SJCRH30 (cell line): Measurements from ENCODE around the gene PDIA4. TPM values are rescaled to one million over a fixed set of nuclear protein-coding genes. Genes with fewer than 3 reads are reported as not detected.
"Not testable (repeated sequence)": the region's sequence is repeated elsewhere in the genome, so short reads cannot be mapped to it uniquely, and the experiment has no call there.

Experiments
- DNase-seq, 2 experiments: peaks; one replicate each; pipeline ENCODE4 v3.0.0-alpha.2; 2015 to 2020
- H3K27ac ChIP-seq: fragments of 250-450 bp; sonication (Bioruptor Pico); 2 replicates; pipeline ENCODE4 v1.5.1; 2020; ENCODE audit warnings: mild to moderate bottlenecking, moderate library complexity
- H3K27me3 ChIP-seq: fragments of 250-450 bp; sonication (Bioruptor Pico); 2 replicates; pipeline ENCODE4 v1.5.1; 2020; ENCODE audit warnings: mild to moderate bottlenecking, moderate library complexity
- H3K36me3 ChIP-seq: fragments of 250-450 bp; sonication (Bioruptor Pico); 2 replicates; pipeline ENCODE4 v1.5.1; 2020; ENCODE audit warnings: mild to moderate bottlenecking, moderate library complexity
- H3K4me1 ChIP-seq: fragments of 250-450 bp; sonication (Bioruptor Pico); 2 replicates; pipeline ENCODE4 v1.5.1; 2020; ENCODE audit warnings: mild to moderate bottlenecking, moderate library complexity
- H3K4me3 ChIP-seq: fragments of 250-450 bp; sonication (Bioruptor Pico); 2 replicates; pipeline ENCODE4 v1.5.1; 2020; ENCODE audit warnings: mild to moderate bottlenecking, moderate library complexity
- H3K9me3 ChIP-seq: fragments of 250-450 bp; sonication (Bioruptor Pico); replicated peaks from 2 replicates; pipeline ENCODE4 v1.5.1; 2020; ENCODE audit warnings: mild to moderate bottlenecking, moderate library complexity
- total RNA-seq: library from RNA; depleted of rRNA; stranded (reverse); fragments of >200 nt; shearing (Covaris generic); gene quantifications from 2 replicates; pipeline ENCODE4 v1.2.3, GENCODE V29; 2014; rRNA removed

Gene PDIA4, protein sequence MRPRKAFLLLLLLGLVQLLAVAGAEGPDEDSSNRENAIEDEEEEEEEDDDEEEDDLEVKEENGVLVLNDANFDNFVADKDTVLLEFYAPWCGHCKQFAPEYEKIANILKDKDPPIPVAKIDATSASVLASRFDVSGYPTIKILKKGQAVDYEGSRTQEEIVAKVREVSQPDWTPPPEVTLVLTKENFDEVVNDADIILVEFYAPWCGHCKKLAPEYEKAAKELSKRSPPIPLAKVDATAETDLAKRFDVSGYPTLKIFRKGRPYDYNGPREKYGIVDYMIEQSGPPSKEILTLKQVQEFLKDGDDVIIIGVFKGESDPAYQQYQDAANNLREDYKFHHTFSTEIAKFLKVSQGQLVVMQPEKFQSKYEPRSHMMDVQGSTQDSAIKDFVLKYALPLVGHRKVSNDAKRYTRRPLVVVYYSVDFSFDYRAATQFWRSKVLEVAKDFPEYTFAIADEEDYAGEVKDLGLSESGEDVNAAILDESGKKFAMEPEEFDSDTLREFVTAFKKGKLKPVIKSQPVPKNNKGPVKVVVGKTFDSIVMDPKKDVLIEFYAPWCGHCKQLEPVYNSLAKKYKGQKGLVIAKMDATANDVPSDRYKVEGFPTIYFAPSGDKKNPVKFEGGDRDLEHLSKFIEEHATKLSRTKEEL
- 222 and 224 TPM in 2 replicates for total RNA-seq

DNA sequence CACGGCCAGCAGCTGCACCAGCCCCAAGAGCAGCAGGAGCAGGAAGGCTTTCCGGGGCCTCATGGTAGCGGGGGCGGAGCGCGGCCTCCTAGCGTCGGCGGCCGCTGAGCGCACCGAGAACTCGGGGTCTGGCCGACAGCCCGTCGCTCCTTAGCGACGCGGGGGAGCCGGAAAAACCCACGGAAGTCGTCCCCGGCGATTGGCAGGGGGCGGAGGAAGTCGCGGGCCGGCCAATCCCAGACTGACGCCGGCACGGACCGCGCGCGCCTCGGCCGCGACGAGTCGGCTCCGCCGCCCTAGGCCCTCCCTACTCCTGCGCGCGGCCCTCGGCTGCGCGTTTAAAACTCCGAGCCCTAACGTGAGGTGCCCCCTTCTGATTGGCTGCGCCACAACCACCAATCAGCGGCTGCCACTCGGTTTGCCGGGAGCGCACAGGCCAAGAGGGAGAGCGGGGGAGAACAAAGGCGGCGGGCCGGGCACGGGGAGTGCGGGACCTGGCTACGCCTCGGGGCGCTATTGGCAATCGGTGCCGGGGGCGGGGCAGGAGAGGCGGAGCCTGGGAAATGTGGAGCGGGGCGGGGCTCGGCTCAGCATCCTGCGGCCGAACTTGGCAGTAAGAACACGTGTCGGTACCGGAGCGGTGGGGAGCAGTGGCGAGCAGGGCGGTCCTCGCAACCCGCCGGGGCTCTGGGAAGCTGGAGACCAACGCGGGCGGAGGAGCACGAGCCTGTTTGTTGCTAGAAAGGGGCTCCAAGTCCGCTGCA, at the start of gene PDIA4:
Gene PDIA4 (minus strand): TSS at position 160 of the 764 bp plus-strand sequence. CDS start 97 bp downstream, at position 63.
- Histone ChIP-seq H3K36me3 (no peaks in the 10 kb centered on the region), H3K4me1 (no peaks in the 10 kb centered on the region), H3K4me3 (peak within 1 kb of the TSS; percentile 85), H3K27me3 (no peaks in the 10 kb centered on the region), H3K9me3 (no peaks in the 10 kb centered on the region), H3K27ac (peak within 1 kb of the TSS; percentile 63)
- DNase-seq = peak; percentile 99 to 100

DNA sequence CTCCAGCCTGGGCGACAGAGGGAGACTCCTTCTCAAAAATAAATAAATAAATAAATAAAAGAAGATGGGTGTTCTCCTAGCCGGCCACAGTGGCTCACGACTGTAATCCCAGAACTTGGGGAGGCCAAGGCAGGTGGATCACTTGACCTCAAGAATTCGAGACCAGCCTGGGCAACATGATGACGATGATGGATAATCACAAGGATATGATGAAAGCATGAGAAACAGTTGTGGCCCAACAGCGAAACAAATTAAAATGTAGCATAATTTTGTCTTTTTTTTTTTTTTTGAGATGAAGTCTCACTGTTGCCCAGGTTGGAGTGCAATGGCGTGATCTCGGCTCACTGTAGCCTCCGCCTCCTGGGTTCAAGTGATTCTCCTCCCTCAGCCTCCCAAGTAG, 49.3 kb upstream of the PDIA4 start:
- H3K27me3 ChIP-seq = no peaks in the 10 kb centered on the region
- DNase-seq = no peak
- no peaks in the 10 kb centered on the region for H3K36me3 ChIP-seq
- no peak overlapping the region for H3K27ac ChIP-seq
- H3K4me1 ChIP-seq = no peaks in the 10 kb centered on the region
- no peaks in the 10 kb centered on the region for H3K9me3 ChIP-seq
- H3K4me3 ChIP-seq = no peak overlapping the region

DNA sequence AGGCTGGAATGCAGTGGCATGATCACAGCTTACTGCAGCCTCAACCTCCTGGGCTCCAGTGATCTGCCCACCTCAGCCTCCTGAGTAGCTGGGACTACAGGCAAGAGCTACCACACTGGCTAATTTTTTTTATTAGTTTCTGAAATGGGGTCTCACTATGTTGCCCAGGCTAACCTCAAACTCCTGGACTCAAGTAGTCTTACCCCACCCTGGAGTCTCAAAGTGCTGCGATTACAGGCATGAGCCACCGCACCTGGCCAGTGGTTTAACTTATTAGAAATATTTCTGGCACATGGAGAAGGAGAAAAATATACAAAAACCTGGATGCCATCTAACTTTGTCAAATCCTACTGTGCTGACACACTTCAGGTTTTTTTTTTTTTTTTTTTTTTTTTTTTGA, 47.0 kb upstream of the PDIA4 start:
- no peaks in the 10 kb centered on the region for H3K36me3 ChIP-seq
- no peak overlapping the region for H3K27ac ChIP-seq
- H3K4me3 ChIP-seq = no peak overlapping the region
- DNase-seq = no peak
- no peaks in the 10 kb centered on the region for H3K9me3 ChIP-seq
- H3K4me1 ChIP-seq = no peaks in the 10 kb centered on the region
- H3K27me3 ChIP-seq = no peaks in the 10 kb centered on the region

DNA sequence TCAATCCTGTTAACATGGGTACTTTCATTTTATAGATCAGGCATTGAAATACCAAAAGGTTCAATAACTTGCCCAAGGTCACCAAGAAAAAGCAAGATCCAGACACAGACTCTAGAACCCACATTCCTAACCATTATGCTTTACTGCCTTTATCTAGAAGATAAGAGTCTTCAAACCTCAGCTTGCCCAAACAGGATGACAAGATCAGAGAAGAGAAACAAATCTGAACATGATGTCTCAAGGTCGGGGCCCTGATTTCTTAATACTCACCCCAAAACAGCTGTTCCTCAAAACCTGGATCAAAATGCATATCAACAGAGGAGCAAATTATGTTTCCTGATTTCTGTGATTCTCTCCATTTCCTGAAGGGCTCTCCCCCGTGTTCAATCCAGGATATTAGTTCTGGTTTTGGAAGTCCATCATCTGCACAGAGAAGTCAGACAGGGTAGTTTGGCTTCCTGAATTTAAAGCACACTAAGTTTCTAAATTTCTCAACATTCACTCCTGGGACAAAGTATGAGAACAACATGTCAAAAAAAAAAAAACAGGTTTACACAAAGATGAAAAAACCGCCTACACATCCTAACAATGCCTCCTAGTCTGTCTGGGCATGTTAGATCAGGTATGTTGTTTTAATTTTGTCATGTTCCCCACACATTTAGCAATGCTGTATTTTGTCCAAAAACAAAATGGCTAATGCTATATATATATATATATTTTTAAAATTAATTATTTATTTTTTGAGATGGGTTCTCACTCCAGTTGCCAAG, 46.0 kb upstream of the PDIA4 start:
- DNase-seq = no peak
- Histone ChIP-seq H3K27ac (no peak overlapping the region), H3K4me3 (no peak overlapping the region), H3K4me1 (no peaks in the 10 kb centered on the region), H3K36me3 (no peaks in the 10 kb centered on the region), H3K27me3 (no peaks in the 10 kb centered on the region), H3K9me3 (no peaks in the 10 kb centered on the region)

DNA sequence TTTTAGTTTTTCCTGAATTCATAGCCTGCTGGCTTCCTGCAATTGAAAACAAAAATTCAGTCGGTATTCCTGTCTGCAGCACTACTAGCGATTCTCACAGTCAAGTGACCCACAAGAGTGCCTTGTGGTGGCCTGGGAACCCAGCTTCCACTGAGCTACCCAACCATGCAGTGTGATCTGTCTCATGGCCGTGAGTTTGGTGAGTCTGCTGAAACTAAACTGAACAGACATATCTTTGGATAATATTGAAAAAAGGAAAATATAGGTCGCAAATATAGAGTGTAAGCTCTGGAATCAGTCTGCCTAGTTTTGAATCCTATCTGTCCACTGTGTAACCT, 44.1 kb upstream of the PDIA4 start:
- no peaks in the 10 kb centered on the region for H3K27me3 ChIP-seq
- H3K4me3 ChIP-seq = no peak overlapping the region
- H3K4me1 ChIP-seq = no peaks in the 10 kb centered on the region
- DNase-seq = no peak
- H3K27ac ChIP-seq = no peak overlapping the region
- H3K9me3 ChIP-seq = no peaks in the 10 kb centered on the region
- H3K36me3 ChIP-seq = no peaks in the 10 kb centered on the region; the same call in 1 of the 2 replicates

DNA sequence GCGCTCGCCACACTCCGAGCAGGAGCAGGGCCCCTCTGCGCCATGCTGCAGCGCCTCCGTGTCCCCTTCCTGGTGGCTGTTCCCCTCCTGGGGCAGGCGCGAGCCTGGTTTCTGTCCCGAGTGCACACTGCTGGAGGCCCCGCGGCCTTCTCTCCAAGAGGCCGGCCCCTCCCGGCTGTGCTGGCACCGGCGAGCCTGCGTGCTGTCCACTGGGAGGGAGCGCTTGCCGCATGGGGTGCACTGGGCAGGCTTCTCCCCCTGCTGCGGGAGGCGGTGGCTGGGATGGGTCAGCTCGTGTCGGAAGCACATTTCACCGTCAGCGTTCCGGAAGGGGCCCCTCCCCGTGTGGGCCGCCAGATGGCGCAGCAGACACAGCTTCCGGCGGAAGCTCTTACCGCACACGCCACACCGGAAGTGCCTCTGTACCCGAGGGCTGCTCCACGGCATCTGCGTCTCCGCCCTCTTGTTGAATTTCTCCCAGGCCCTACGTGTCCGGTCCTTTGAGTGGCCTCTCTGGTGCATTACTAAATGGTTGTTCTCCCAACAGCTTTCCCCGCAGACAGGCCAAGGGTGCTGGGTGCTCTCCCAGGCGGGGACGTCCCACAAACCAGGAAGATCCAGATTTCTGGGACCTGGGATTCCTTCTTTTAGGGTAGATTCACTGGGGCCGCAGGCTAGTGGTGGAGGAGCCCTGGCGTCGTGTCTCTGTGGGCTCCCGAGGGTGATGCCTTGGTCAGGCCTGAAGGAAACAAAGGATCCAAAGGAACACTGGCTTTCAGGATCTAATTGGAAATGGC, 43.5 kb upstream of the PDIA4 start:
- no peaks in the 10 kb centered on the region for H3K9me3 ChIP-seq
- H3K4me1 ChIP-seq = no peaks in the 10 kb centered on the region
- no peak for DNase-seq
- H3K36me3 ChIP-seq = no peaks in the 10 kb centered on the region; the same call in 1 of the 2 replicates
- H3K27me3 ChIP-seq = no peaks in the 10 kb centered on the region
- no peak overlapping the region for H3K4me3 ChIP-seq
- no peak overlapping the region for H3K27ac ChIP-seq

DNA sequence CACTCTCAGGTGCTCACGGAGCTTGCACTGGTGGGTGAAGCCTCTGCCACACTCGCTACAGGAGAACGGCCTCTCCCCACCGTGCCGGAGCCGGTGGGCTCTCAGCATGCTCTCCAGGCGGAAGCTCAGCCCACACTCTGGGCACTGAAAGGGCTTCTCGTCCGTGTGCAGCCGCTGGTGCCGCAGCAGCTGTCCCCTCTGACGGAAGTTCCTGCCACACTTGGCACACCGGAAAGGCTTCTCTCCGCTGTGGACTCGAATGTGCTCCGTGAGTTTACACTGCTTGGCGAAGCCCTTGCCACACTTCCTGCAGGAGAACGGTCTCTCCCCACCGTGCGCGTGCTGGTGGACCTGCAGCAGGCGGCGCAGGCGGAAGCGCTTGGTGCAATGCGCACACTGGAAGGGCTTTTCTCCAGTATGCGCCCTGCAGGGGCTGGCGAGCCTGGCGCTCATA, 42.9 kb upstream of the PDIA4 start:
- no peaks in the 10 kb centered on the region; the same call in 1 of the 2 replicates for H3K36me3 ChIP-seq
- no peaks in the 10 kb centered on the region for H3K4me1 ChIP-seq
- no peaks in the 10 kb centered on the region for H3K9me3 ChIP-seq
- no peak for DNase-seq
- no peak overlapping the region for H3K4me3 ChIP-seq
- H3K27ac ChIP-seq = no peak overlapping the region
- H3K27me3 ChIP-seq = no peaks in the 10 kb centered on the region

DNA sequence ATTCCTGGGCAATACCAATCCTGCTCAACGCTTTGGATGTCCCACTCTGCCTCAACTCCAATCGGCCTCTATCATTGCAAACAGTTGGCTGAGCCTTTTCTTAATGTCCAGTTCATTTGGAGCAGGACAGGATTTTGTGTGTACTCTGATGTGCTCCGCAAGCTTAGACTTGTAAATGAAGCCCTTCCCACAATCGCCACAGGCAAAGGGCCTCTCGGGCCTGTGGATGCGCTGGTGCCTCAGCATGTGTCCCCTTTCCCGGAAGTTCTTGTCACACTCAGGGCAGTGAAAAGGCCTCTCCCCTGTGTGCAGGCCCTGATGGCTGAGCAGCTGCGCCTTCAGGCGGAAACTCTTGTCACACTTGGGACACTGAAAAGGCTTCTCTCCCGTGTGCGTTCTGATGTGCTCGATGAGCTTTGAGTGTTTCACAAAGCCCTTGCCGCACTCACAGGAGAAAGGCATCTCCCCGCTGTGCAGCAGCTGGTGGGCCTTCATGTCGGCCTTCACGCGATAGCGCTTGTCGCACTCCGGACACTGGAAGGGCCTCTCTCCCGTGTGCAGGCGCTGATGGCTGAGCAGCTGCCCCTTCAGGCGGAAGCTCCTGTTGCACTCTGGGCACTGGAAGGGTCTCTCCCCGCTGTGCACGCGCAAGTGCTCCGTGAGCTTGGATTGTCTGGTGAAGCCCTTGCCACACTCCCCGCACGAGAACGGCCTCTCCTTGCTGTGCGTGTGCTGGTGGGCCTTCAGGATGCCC, 42.2 kb upstream of the PDIA4 start:
- no peaks in the 10 kb centered on the region for H3K27me3 ChIP-seq
- no peak for DNase-seq
- H3K4me1 ChIP-seq = no peaks in the 10 kb centered on the region
- no peaks in the 10 kb centered on the region; the same call in 1 of the 2 replicates for H3K36me3 ChIP-seq
- H3K4me3 ChIP-seq = no peak overlapping the region
- no peaks in the 10 kb centered on the region for H3K9me3 ChIP-seq
- no peak overlapping the region for H3K27ac ChIP-seq

DNA sequence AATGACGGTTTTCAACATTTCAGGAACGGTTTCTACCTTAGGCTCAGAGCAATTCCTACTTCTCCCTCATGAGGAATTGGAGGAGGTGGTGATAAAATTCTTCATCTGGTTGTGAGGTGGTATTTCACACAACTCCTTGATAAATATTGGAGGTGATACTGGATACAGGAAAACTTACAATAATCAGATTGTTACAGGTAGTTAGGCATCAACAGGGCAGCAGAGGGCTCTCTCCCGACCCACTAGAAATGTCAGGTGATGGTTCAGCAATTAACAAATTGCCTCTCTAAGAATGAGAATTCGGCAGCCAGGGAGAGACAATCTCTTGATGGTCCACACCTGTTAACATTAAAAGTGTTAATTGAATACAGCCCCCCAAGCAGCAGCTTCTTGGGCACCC, 39.6 kb upstream of the PDIA4 start:
- H3K27ac ChIP-seq = no peak overlapping the region
- no peaks in the 10 kb centered on the region for H3K27me3 ChIP-seq

DNA sequence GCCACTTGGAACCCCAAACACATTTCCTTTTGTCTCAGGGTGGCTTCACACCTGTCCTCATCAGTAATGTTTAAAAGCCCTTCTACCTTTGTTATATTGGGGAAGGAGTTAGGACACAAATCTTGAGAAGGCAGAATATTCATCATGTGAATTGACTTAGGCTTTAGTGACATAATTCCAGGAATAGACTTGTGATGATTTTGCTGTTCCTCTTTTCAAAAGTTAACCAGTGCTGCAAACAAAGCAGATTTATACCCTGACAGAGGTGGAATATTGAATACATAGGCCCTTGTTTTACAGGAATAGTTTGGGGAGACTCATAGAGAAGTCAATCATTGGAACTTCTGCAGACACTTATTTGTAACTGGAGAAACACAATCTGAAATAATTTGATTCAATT, 35.2 kb upstream of the PDIA4 start:
- no peaks in the 10 kb centered on the region; the same call in 1 of the 2 replicates for H3K36me3 ChIP-seq
- no peaks in the 10 kb centered on the region for H3K27me3 ChIP-seq
- no peaks in the 10 kb centered on the region for H3K9me3 ChIP-seq
- no peak overlapping the region for H3K4me3 ChIP-seq
- peak; percentile 12 to 71 for DNase-seq
- H3K27ac ChIP-seq = peak overlapping the region; percentile 78
- peaks cover 26% of the 10 kb centered on the region for H3K4me1 ChIP-seq

More for the DNA sequence above, 39.6 kb upstream of the PDIA4 start:
- no peaks in the 10 kb centered on the region for H3K9me3 ChIP-seq
- peaks cover 11% of the 10 kb centered on the region for H3K4me1 ChIP-seq
- no peaks in the 10 kb centered on the region; the same call in 1 of the 2 replicates for H3K36me3 ChIP-seq
- H3K4me3 ChIP-seq = no peak overlapping the region
- DNase-seq = no peak

DNA sequence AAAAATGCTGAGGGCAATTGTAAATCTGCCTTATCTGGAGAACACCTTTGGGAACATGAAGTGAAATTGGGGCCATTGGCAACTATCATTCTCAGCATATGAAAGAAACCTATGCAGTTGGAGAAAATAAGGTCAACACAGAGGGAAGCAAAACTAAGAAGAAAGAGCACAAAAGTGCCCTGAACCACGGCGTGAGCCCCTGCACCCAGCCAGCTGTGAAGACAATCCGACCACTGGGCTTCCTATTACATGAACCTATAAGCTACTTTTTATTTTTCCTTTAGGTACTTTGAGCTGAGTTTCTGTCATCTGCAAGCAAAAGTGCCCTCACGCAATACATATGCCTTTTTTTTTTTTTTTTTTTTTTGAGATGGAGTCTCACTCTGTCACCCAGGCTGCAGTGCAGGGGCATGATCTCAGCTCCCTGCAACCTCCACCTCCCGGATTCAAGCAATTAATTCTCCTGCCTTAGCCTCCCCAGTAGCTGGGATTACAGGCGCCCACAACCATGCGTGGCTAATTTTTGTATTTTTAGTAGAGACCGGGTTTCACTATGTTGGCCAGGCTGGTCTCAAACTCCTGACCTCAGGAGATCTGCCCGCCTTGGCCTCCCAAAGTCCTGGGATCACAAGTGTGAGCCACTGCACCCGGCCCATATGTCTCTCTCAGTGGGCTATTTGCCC, 34.1 kb upstream of the PDIA4 start:
- H3K9me3 ChIP-seq, H3K27me3 ChIP-seq, H3K36me3 ChIP-seq: not testable (repeated sequence)
- 0 out of 2 replicates have a peak overlapping the region, but pooled peaks have one; percentile 10 for H3K4me3 ChIP-seq
- H3K27ac ChIP-seq = peak overlapping the region; percentile 78
- H3K4me1 ChIP-seq = peaks cover 26% of the 10 kb centered on the region
- DNase-seq = peak; percentile 69 to 74

DNA sequence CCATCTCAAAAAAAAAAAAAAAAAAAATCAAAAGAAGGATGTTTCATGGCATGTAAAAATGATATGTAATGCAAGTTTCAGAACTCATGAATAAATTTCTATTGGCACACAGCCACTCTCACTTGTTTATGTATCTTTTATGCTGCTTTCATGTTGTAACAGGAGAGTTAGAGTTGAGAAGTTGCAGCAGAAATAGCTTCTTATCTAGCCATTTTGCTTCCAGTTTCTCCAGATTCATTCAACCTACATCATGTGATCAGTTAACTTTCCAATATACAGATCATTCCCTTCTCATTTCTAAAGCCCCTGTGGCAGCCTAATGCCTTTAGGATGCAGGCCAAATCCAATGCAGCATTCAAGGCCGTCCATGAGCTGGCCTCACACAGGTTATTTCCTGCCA, 31.9 kb upstream of the PDIA4 start:
- Histone ChIP-seq H3K27me3 (no peaks in the 10 kb centered on the region), H3K4me3 (no peak overlapping the region), H3K27ac (no peak overlapping the region), H3K36me3 (no peaks in the 10 kb centered on the region), H3K4me1 (peaks cover 26% of the 10 kb centered on the region), H3K9me3 (no peaks in the 10 kb centered on the region)
- DNase-seq = peak in 1 of 2 experiments; percentile 17

DNA sequence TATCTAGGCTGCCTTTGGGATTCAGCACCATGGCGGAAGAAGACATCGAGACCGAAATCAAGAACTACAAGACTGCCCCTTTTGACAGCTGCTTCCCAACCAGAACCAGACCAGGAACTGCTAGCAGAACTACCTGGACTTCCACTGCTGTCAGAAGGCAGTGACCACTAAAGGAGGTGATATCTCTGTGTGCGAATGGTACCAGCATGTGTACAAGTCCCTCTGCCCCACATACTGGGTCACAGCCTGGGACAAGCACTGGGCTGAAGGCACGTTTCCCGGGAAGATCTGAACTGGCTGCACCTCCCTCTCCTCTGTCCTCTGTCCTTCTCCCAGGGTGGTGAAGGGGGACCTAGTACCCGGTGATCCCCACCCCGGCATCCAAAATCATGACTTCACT, 25.6 kb upstream of the PDIA4 start:
- Histone ChIP-seq H3K9me3 (no peaks in the 10 kb centered on the region), H3K4me1 (no peaks in the 10 kb centered on the region), H3K27me3 (peaks cover 4% of the 10 kb centered on the region; the same call in 1 of the 2 replicates), H3K27ac (no peak overlapping the region), H3K4me3 (no peak overlapping the region), H3K36me3 (no peaks in the 10 kb centered on the region)
- DNase-seq = no peak
